SK-N-MC (cell line): ENCODE measurements around the gene DEDD.

ENCODE experiments used
- DNase-seq: peaks from one replicate; pipeline ENCODE4 v3.0.0-alpha.2; 2011; ENCODE audit warnings: low read depth, low spot score
- H3K27ac ChIP-seq: fragments of 200-600 bp; sonication (generic); 2 replicates; pipeline ENCODE4 v1.5.1; 2016; ENCODE audit warnings: mixed run types
- H3K36me3 ChIP-seq: fragments of 200-600 bp; sonication (generic); 2 replicates; pipeline ENCODE4 v1.6.1; 2017; ENCODE audit warnings: antibody characterized with exemption, low read length, mixed read lengths; ENCODE audit not compliant: insufficient read depth
- H3K4me3 ChIP-seq: fragments of 200-600 bp; sonication (generic); 2 replicates; pipeline ENCODE4 v1.5.1; 2016
- H3K9ac ChIP-seq: fragments of 200-600 bp; sonication (generic); 2 replicates; pipeline ENCODE4 v1.8.0; 2017; ENCODE audit warnings: mixed run types, mixed read lengths; ENCODE audit not compliant: insufficient read length
- H3K9me3 ChIP-seq: fragments of 200-600 bp; sonication (generic); 2 replicates; pipeline ENCODE4 v1.6.1; 2017; ENCODE audit warnings: low read depth, mild to moderate bottlenecking, antibody characterized with exemption, low read length, moderate library complexity, mixed read lengths
- EZH2 ChIP-seq: fragments of 200-600 bp; sonication (generic); IDR thresholded peaks from one replicate; pipeline ENCODE4 v1.6.1; 2017; ENCODE audit warnings: antibody characterized with exemption
- FOXP2 ChIP-seq: optimal IDR thresholded peaks from 2 replicates; pipeline ENCODE3; 2011; ENCODE audit warnings: mild to moderate bottlenecking, moderate library complexity; ENCODE audit not compliant: insufficient read depth; ENCODE audit errors: extremely low read length, control extremely low read depth
- POLR2AphosphoS5 ChIP-seq: IDR thresholded peaks from 2 replicates; pipeline ENCODE4 v1.6.1; 2012; ENCODE audit warnings: mild to moderate bottlenecking, low read depth, low read length, borderline replicate concordance

Gene DEDD

DNA sequence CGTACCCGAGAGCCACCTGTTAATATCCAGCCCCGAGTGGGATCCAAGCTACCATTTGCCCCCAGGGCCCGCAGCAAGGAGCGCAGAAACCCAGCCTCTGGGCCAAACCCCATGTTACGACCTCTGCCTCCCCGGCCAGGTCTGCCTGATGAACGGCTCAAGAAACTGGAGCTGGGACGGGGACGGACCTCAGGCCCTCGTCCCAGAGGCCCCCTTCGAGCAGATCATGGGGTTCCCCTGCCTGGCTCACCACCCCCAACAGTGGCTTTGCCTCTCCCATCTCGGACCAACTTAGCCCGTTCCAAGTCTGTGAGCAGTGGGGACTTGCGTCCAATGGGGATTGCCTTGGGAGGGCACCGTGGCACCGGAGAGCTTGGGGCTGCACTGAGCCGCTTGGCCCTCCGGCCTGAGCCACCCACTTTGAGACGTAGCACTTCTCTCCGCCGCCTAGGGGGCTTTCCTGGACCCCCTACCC lies 28.2 kb upstream of the DEDD start:
- no peak overlapping the region for H3K4me3 ChIP-seq
- no peaks in the 10 kb centered on the region for H3K9me3 ChIP-seq
- no peak for DNase-seq
- TF ChIP-seq FOXP2 (no peak), POLR2AphosphoS5 (no peak), EZH2 (no peak)
- H3K36me3 ChIP-seq = peaks cover 30% of the 10 kb centered on the region; the same call in 1 of the 2 replicates
- H3K27ac ChIP-seq = no peak overlapping the region
- no peak overlapping the region for H3K9ac ChIP-seq

DNA sequence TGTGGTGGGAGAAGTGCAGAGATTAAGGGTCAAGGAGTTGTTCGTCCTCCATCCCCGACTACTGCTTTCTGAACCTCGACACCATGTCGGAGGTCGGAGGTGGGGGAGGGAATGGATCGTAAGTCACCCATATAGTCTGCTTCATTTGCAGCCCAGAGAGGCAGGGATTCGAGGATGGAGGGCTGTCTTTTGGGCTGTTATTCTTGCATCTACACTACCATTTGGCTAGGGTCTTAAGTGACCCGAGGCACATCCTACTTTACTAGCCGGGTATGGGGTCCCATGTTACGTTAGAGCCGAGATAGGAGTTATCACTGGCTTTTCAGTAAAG lies 27.4 kb upstream of the DEDD start:
- Histone ChIP-seq H3K36me3 (peaks cover 30% of the 10 kb centered on the region; the same call in 1 of the 2 replicates), H3K27ac (no peak overlapping the region), H3K9ac (peak overlapping the region; percentile 95), H3K9me3 (no peaks in the 10 kb centered on the region), H3K4me3 (peak overlapping the region; percentile 88)
- TF ChIP-seq FOXP2 = no peak
- no peak for TF ChIP-seq EZH2
- TF ChIP-seq POLR2AphosphoS5 = no peak
- no peak for DNase-seq

DNA sequence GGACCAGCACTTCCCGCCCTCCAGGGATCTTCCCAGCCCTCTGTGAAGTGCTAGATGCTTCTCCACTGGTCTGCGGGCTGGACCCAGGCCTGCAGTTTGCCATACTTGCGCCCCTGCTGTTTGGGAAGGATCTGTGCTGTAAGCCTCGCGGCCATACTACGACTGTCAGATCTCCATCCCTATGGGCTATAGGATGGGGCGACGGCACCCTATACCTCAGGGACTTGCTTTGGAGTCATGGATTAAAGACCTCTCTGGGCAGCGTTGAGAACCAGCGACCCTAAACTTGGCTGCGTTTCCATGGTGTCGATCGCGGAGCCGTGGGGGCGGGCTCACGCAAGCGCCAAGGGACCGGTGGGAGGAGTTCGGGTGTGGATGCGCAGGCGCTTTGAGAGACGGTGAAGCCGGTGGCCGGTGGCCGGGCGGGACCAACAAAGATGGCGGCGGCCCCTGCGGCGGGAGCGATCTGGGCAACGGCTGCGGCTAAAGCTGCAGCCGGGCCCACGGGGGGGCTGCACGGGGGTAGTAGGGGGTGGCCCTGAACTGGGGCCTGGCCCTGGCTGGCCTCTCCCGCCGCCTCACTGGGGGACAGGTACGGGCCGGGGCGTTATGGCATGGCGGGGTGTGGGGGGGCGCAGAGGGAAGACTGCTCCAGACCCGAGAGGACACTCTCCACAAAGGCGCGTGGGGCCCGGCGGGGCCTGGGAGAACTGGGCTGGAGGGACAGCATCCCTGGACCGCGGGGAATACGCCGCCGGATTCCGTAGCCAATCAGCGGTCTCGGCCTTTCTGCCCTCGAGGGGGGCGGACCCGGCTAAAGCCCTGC lies 26.8 kb upstream of the DEDD start, which contains the start of gene USP21:
Gene USP21 (plus strand): TSS at position 414 of the 826 bp plus-strand sequence. CDS start 1,141 bp downstream, outside the sequence.
- Histone ChIP-seq H3K4me3 (peak within 1 kb of the TSS; percentile 88), H3K9ac (peak within 1 kb of the TSS; percentile 95), H3K27ac (no peak within 1 kb of the TSS), H3K9me3 (no peaks in the 10 kb centered on the region), H3K36me3 (peaks cover 28% of the 10 kb centered on the region; the same call in 1 of the 2 replicates)
- DNase-seq = no peak
- TF ChIP-seq FOXP2 = no peak
- TF ChIP-seq EZH2 = no peak
- TF ChIP-seq POLR2AphosphoS5 = peak; percentile 89

DNA sequence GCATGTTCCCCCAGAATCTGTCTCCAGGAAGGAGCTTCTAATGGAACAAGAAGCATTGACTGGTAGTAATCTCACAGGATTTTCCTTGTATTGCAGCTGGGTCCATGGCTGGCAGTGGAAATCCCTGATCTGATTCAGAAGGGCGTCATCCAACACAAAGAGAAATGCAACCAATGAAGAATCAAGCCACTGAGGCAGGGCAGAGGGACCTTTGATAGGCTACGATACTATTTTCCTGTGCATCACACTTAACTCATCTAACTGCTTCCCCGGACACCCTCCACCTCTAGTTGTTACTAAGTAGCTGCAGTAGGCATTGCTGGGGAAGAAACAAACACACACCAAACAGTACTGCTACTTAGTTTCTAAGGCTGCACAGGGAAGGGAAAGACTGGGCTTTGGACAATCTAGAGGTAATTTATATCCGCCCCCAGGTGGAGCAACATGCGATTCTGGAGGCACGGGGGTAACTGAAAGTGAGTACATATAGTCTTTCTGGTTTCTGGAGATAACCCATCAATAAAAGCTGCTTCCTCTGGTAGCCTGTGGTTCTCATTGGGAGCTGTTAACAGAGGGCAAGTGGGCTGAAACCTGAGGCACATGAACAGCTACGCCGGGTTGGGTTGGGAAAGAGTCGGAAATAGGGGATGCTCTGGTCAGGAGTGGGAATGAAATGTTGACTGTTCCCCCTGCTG lies 26.0 kb upstream of the DEDD start:
- DNase-seq = no peak
- TF ChIP-seq EZH2 (no peak), POLR2AphosphoS5 (no peak), FOXP2 (no peak)
- peak overlapping the region; percentile 88 for H3K4me3 ChIP-seq
- H3K36me3 ChIP-seq = peaks cover 28% of the 10 kb centered on the region; the same call in 1 of the 2 replicates
- no peak overlapping the region for H3K9ac ChIP-seq
- H3K9me3 ChIP-seq = no peaks in the 10 kb centered on the region
- H3K27ac ChIP-seq = no peak overlapping the region

DNA sequence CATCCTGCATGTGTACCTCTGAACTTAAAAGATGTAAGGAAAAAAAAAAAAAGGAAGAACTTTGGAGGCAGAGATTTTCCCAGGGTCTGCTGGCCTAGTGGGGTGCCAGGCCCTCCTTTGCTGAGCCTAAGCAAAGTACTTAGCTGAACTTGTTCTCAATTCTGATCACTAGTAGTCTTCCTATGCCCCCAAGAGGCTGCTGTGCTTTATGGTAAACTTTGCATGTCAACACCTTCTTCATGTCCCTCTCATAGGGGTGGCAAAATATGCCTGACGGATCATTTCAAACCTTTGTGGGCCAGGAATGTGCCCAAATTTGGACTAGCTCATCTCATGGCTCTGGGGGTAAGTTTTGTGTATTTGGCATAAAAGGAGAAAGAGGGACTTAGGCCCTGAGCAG lies 25.4 kb upstream of the DEDD start:
- Histone ChIP-seq H3K36me3 (peaks cover 27% of the 10 kb centered on the region; the same call in 1 of the 2 replicates), H3K27ac (no peak overlapping the region), H3K9me3 (no peaks in the 10 kb centered on the region), H3K9ac (no peak overlapping the region), H3K4me3 (no peak overlapping the region)
- TF ChIP-seq FOXP2 (no peak), POLR2AphosphoS5 (no peak), EZH2 (no peak)
- DNase-seq = no peak

DNA sequence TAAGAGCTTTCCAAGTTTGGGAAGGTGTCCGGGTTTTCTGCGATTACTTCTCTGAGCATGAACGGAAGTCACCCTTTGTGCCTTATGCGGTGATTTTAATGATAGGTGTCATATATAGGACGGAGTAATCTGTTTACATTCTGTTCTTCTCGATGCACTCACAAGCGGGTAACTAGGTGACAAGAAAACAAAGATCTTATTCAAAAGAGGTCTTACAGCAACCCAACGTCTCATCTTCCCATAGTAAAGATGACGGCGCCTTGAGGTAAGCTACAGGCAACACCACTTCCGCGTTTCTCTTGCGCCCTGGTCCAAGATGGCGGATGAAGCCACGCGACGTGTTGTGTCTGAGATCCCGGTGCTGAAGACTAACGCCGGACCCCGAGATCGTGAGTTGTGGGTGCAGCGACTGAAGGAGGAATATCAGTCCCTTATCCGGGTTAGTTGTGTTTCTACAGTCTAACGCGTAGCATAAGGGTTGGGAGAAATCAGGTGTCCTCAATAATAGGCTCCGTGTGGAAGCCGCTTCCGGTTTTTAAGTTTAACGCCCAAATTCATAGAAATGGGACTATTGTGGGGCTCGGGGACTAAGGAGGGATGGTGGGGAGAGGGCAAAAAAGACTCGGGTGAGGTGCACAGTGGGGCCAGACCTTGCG lies 21.3 kb upstream of the DEDD start, which contains the start of gene UFC1:
Gene UFC1 (plus strand): TSS at position 297 of the 656 bp plus-strand sequence. CDS start 20 bp downstream, at position 317.
- H3K36me3 ChIP-seq = 0 out of 2 replicates have a peak, but pooled peaks cover 8% of the 10 kb centered on the region
- no peaks in the 10 kb centered on the region for H3K9me3 ChIP-seq
- peak within 1 kb of the TSS; percentile 100 for H3K9ac ChIP-seq
- TF ChIP-seq EZH2 (no peak), POLR2AphosphoS5 (peak; percentile 79)
- DNase-seq = peak; percentile 87
- peak within 1 kb of the TSS; percentile 99 for H3K27ac ChIP-seq
- H3K4me3 ChIP-seq = peak within 1 kb of the TSS; percentile 97

DNA sequence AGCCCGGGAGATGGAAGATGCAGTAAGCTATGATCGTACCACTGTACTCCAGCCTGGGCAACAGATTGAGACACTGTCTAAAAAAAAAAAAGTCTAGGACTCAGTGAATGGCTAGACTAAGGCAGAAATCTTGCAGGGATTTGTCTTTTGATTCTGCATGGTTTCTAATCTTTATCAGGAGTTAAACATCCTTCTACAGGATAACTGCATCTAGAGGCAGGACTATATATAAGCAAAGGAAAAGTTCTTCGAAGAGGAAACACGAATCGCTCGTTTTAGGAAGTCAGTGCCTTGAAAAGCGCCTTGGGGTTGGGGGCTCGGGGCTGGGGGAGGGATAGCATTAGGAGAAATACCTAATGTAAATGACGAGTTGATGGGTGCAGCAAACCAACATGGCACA lies 20.7 kb upstream of the DEDD start:
- DNase-seq = no peak
- peak overlapping the region; percentile 100 for H3K9ac ChIP-seq

DNA sequence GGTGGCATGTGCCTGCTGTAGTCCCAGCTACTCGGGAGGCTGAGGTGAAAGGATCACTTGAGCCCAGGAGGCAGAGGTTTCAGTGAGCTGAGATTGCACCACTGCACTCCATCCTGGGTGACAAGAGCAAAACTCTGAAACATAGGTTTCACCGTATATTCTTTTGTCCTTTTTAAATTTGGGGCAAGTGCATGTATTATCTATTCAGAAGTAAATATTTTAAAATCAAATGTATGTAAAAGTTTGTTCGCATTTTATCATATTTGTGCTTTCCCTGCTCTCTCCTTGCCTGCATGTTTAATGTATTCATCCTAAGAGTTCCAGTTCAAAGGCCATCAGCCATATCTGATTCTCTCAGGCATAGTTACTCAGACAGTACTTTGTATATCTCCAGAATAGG lies 13.4 kb upstream of the DEDD start:
- no peak for TF ChIP-seq FOXP2
- no peak for TF ChIP-seq POLR2AphosphoS5
- TF ChIP-seq EZH2 = no peak

More for the DNA sequence above, 20.7 kb upstream of the DEDD start:
- 0 out of 2 replicates have a peak, but pooled peaks cover 3% of the 10 kb centered on the region for H3K36me3 ChIP-seq
- peak overlapping the region; percentile 97 for H3K4me3 ChIP-seq
- TF ChIP-seq POLR2AphosphoS5 (no peak), FOXP2 (no peak), EZH2 (no peak)
- H3K9me3 ChIP-seq = no peaks in the 10 kb centered on the region
- peak overlapping the region; percentile 99 for H3K27ac ChIP-seq

More for the DNA sequence above, 13.4 kb upstream of the DEDD start:
- no peak overlapping the region for H3K4me3 ChIP-seq
- H3K9ac ChIP-seq = no peak overlapping the region
- no peaks in the 10 kb centered on the region for H3K36me3 ChIP-seq
- no peaks in the 10 kb centered on the region for H3K9me3 ChIP-seq
- DNase-seq = no peak
- H3K27ac ChIP-seq = no peak overlapping the region
